ENCODE data around the gene ANHX.

Gene ANHX

DNA sequence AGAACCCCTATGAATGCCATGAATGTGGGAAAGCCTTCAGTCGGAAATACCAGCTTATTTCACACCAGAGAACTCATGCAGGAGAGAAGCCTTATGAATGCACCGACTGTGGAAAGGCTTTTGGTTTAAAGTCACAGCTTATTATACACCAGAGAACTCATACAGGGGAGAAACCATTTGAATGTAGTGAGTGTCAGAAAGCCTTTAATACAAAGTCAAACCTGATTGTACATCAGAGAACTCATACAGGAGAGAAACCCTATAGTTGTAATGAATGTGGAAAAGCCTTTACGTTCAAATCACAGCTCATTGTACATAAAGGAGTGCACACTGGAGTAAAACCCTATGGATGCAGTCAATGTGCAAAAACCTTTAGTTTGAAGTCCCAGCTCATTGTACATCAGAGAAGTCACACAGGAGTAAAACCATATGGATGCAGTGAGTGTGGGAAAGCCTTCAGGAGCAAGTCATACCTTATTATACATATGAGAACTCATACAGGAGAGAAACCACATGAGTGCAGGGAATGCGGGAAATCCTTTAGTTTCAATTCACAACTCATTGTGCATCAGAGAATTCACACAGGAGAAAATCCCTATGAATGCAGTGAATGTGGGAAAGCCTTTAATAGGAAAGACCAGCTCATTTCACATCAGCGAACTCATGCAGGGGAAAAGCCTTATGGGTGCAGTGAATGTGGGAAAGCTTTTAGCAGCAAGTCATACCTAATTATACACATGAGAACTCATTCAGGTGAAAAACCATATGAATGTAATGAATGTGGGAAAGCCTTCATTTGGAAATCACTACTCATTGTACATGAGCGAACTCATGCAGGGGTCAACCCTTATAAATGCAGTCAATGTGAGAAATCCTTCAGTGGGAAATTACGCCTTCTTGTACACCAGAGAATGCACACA is 32.1 kb downstream of the ANHX start:
- H3K4me3 ChIP-seq (replicated peaks; ENCODE audit: low read depth, low read length), result no peak overlapping the region

DNA sequence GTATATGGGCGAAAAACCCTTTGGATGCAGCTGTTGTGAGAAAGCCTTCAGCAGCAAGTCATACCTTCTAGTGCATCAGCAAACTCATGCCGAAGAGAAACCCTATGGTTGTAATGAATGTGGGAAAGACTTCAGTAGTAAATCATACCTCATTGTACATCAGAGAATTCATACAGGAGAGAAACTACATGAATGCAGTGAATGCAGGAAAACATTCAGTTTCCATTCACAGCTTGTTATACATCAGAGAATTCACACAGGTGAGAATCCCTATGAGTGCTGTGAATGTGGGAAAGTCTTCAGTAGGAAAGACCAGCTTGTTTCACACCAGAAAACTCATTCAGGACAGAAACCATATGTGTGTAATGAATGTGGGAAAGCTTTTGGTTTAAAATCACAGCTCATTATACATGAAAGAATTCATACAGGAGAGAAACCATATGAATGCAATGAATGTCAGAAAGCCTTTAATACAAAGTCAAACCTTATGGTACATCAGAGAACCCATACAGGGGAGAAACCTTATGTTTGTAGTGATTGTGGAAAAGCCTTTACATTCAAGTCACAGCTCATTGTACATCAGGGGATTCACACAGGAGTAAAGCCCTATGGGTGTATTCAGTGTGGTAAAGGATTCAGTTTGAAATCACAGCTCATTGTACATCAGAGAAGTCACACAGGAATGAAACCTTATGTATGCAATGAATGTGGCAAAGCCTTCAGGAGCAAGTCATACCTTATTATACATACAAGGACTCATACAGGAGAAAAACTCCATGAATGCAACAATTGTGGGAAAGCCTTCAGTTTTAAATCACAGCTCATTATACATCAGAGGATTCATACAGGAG is 33.0 kb downstream of the ANHX start:
- no peak overlapping the region for H3K4me3 ChIP-seq (replicated peaks; ENCODE audit: low read depth, low read length)
- DNase-seq (ENCODE audit: low read depth), result no peak
- TF ChIP-seq, protein P1, sequence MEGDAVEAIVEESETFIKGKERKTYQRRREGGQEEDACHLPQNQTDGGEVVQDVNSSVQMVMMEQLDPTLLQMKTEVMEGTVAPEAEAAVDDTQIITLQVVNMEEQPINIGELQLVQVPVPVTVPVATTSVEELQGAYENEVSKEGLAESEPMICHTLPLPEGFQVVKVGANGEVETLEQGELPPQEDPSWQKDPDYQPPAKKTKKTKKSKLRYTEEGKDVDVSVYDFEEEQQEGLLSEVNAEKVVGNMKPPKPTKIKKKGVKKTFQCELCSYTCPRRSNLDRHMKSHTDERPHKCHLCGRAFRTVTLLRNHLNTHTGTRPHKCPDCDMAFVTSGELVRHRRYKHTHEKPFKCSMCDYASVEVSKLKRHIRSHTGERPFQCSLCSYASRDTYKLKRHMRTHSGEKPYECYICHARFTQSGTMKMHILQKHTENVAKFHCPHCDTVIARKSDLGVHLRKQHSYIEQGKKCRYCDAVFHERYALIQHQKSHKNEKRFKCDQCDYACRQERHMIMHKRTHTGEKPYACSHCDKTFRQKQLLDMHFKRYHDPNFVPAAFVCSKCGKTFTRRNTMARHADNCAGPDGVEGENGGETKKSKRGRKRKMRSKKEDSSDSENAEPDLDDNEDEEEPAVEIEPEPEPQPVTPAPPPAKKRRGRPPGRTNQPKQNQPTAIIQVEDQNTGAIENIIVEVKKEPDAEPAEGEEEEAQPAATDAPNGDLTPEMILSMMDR (IDR thresholded peaks at IDR 0.05; ENCODE audit: low read length, missing control alignments), result no peak

More for the DNA sequence above, 32.1 kb downstream of the ANHX start:
- peak; percentile 31 for DNase-seq (ENCODE audit: low read depth)
- TF ChIP-seq, protein P1 (IDR thresholded peaks at IDR 0.05; ENCODE audit: low read length, missing control alignments), result no peak

DNA sequence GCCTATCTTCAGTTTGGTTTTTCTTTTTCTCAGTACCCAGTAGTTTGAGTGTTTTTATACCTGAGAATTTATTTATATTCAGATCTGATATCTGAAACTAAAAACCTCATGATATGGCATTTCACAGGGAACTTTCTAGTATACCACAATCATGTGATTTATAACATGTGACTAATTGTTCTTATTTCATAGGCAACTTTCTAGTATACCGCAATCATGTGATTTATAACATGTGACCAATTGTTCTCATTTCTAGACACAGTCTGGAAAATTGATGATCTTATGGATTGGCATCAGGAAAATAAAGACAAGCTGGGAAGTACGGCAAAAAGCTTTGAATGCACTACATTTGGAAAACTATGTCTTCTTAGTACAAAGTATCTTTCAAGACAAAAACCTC is 33.8 kb downstream of the ANHX start:
- H3K4me3 ChIP-seq (replicated peaks; ENCODE audit: low read depth, low read length), result no peak overlapping the region
- TF ChIP-seq, protein P1 (IDR thresholded peaks at IDR 0.05; ENCODE audit: low read length, missing control alignments), result no peak
- DNase-seq (ENCODE audit: low read depth), result no peak

DNA sequence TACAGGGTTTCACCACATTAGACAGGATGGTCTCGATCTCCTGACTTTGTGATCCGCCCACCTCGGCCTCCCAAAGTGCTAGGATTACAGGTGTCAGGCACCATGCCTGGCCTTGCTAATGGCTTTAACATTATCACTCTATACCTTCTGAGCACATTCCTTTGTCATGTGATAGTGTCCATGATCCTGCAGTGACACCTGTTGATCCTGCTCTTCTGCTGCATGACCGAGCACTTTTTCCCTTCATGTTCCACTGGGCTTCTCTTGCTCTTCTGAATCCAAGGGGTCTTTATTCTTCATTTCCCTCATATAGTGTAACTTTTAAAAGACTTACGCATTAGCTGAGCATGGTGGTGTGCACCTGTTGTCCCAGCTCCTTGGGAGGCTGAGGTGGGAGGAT is 42.8 kb downstream of the ANHX start:
- no peak for DNase-seq (ENCODE audit: low read depth)
- TF ChIP-seq, protein P1 (IDR thresholded peaks at IDR 0.05; ENCODE audit: low read length, missing control alignments), result no peak
- H3K4me3 ChIP-seq (replicated peaks; ENCODE audit: low read depth, low read length), result no peak overlapping the region

DNA sequence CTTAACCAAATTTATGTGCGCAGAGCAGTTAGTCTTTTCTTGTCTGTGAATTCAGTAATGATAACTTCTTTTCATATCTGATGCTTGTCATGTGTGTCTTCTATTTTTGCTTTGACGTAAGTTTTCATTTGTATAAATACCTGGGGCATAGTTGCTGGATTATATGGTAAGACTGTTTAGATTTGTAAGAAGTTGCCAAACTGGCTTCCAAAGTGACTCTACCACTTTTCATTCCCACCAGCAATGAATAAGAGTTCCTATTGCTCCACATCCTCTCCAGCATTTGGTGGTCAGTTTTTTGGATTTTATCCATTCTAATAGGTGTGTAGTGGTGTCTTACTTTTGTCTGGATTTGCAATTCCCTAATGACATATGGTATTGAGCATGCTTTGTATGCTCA is 45.5 kb downstream of the ANHX start:
- no peak overlapping the region for H3K4me3 ChIP-seq (replicated peaks; ENCODE audit: low read depth, low read length)
- TF ChIP-seq, protein P1 (IDR thresholded peaks at IDR 0.05; ENCODE audit: low read length, missing control alignments), result no peak
- DNase-seq (ENCODE audit: low read depth), result no peak

DNA sequence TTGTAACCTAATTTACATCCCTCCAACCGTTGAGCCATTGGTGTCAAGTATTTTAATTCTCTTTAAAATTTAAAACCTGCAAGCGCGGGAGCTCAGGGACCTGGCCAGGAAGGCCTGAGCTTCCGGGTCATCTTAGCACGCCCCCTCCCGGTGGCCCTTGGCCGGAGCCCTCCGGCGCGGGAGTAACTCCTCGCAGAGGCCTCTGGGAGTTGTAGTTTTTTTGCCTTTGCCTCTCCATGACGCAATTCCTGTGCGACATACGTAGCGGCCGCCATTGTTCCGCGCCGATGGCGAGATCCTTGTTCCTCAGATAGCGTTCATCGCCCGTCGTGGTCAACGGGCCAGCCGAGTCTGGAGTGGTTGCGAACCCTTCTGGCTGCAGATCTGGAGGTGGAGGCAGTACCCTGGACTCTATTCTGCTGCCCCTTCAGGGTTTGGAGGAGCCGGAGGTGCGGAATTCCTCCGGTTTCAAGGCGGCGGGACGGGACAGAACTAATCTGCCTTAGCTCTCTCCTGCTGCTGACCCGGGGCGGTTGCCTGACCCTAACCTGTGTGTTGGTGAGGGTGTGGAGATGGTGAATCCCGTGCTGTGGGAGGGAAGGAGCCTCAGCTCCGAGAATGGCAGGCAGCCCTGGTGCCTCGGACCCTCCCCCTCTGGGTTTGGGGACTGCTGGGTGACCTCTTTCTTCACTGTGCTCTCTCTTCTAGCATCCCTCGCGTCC is 54.3 kb downstream of the ANHX start, which contains the start of gene ZNF268:
Gene ZNF268 (plus strand): TSS at position 258 of the 722 bp plus-strand sequence. CDS start 503 bp downstream, outside the sequence.
- peak; percentile 96 for DNase-seq (ENCODE audit: low read depth)
- peak within 1 kb of the TSS; percentile 99 for H3K4me3 ChIP-seq (replicated peaks; ENCODE audit: low read depth, low read length)
- TF ChIP-seq, protein P1 (IDR thresholded peaks at IDR 0.05; ENCODE audit: low read length, missing control alignments), result peak; percentile 77

All from fibroblast of pulmonary artery (primary cell).